ENCODE measurements around the gene AMOTL1.

Gene AMOTL1

DNA sequence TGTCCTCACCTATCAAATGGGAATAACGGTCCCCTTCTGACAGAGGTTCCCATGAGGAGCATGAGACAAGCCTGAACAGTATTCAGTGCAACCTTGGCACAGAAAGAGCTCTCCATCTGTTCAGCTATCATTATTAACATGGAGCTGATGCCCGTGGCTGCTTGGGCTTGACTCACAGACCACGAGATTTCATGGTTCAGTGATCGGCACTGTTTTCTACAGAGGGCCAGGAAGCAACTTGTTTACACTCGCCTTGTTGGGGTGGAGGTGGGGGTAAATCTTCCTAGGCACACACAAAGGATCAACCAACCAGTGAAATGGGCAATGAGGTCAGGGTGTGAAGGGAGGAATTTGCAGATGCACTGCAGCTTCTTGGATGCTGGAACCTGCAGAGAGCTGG is 117.0 kb downstream of the AMOTL1 start:
- peak; percentile 28 for DNase-seq
- Histone ChIP-seq H3K23ac (ENCODE audit: low read length in 2 of 2) (no peak overlapping the region), H3K4me3 (ENCODE audit: insufficient read depth in 1 of 2, low read depth in 1 of 2, low read length in 2 of 2) (no peak overlapping the region), H4K8ac (ENCODE audit: low read length) (no peak overlapping the region), H3K79me1 (replicated peaks; ENCODE audit: low read length, poor library complexity, severe bottlenecking) (peaks cover 20% of the 10 kb centered on the region), H2AK5ac (ENCODE audit: low read length, severe bottlenecking) (no peak overlapping the region), H3K9ac (ENCODE audit: low read length) (no peak overlapping the region), H3K36me3 (ENCODE audit: control insufficient read depth in 1 of 2, insufficient read depth in 2 of 2, low read depth in 1 of 2, low read length in 2 of 2) (peaks cover 20 to 78% of the 10 kb centered on the region in 2 experiments), H2BK15ac (ENCODE audit: low read depth, poor library complexity, severe bottlenecking) (no peak overlapping the region), H2BK120ac (ENCODE audit: low read depth, low read length) (no peak overlapping the region), H3K27ac (ENCODE audit: low read length, poor library complexity, severe bottlenecking) (peak overlapping the region; percentile 78), H3K9me3 (ENCODE audit: control insufficient read depth, low read length) (no peaks in the 10 kb centered on the region), H3K14ac (ENCODE audit: low read length in 2 of 2) (peak overlapping the region in 1 of 2 experiments; percentile 66), H3K4me1 (ENCODE audit: control insufficient read depth, insufficient read depth, low read depth, low read length) (peaks cover 14% of the 10 kb centered on the region), H3K4ac (ENCODE audit: low read depth in 1 of 2, low read length in 2 of 2) (no peak overlapping the region), H3K18ac (ENCODE audit: low read depth in 1 of 2, low read length in 2 of 2) (peak overlapping the region in 1 of 2 experiments; percentile 64), H2AFZ (ENCODE audit: low read depth, low read length) (no peak overlapping the region), H3K4me2 (ENCODE audit: low read length, poor library complexity, severe bottlenecking) (peak overlapping the region; percentile 40), H3K27me3 (ENCODE audit: control insufficient read depth in 1 of 2, insufficient read depth in 1 of 2, low read length in 2 of 2) (no peaks in the 10 kb centered on the region), H2BK5ac (ENCODE audit: low read depth, low read length, poor library complexity, severe bottlenecking) (peak overlapping the region; percentile 67), H2BK12ac (ENCODE audit: low read length in 2 of 2) (peak overlapping the region in 1 of 2 experiments; percentile 75), H4K91ac (ENCODE audit: low read length) (no peak overlapping the region)
- 52% methylated on average over 5 of the region's 5 CpGs for WGBS

DNA sequence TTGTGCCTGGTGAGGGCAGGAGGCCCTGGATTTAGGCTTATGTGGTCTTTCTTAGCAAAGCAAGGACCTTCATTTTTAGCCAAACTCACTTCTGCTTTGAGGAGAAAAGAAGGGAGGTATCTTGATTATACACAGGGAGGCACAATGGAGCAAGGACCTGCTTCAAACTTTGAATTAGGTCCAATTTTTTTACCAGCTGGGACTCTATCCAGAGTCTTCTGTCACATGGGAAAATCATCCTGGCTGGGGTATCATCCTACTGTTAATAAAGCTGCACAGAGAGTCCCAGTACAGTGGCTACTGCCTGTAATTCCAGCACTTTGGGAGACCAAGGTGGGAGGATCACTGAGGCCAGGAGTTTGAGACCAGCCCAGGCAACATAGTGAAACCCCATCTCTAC is 117.4 kb downstream of the AMOTL1 start:
- no peak for DNase-seq
- no peak overlapping the region for H4K91ac ChIP-seq (ENCODE audit: low read length)
- peaks cover 14% of the 10 kb centered on the region for H3K4me1 ChIP-seq (ENCODE audit: control insufficient read depth, insufficient read depth, low read depth, low read length)
- peak overlapping the region in 1 of 2 experiments; percentile 64 for H3K18ac ChIP-seq (ENCODE audit: low read depth in 1 of 2, low read length in 2 of 2)
- H3K4ac ChIP-seq (ENCODE audit: low read depth in 1 of 2, low read length in 2 of 2) = no peak overlapping the region
- no peak overlapping the region for H3K4me3 ChIP-seq (ENCODE audit: insufficient read depth in 1 of 2, low read depth in 1 of 2, low read length in 2 of 2)
- H2BK15ac ChIP-seq (ENCODE audit: low read depth, poor library complexity, severe bottlenecking) = no peak overlapping the region
- no peak overlapping the region for H3K23ac ChIP-seq (ENCODE audit: low read length in 2 of 2)
- no peaks in the 10 kb centered on the region for H3K9me3 ChIP-seq (ENCODE audit: control insufficient read depth, low read length)
- H2BK5ac ChIP-seq (ENCODE audit: low read depth, low read length, poor library complexity, severe bottlenecking) = peak overlapping the region; percentile 67
- peak overlapping the region in 1 of 2 experiments; percentile 66 for H3K14ac ChIP-seq (ENCODE audit: low read length in 2 of 2)
- H3K27me3 ChIP-seq (ENCODE audit: control insufficient read depth in 1 of 2, insufficient read depth in 1 of 2, low read length in 2 of 2) = no peaks in the 10 kb centered on the region
- H3K79me1 ChIP-seq (replicated peaks; ENCODE audit: low read length, poor library complexity, severe bottlenecking) = peaks cover 18% of the 10 kb centered on the region
- no peak overlapping the region for H2BK120ac ChIP-seq (ENCODE audit: low read depth, low read length)
- H3K36me3 ChIP-seq (ENCODE audit: control insufficient read depth in 1 of 2, insufficient read depth in 2 of 2, low read depth in 1 of 2, low read length in 2 of 2) = peaks cover 20 to 74% of the 10 kb centered on the region in 2 experiments
- no peak overlapping the region for H2AFZ ChIP-seq (ENCODE audit: low read depth, low read length)
- H2BK12ac ChIP-seq (ENCODE audit: low read length in 2 of 2) = peak overlapping the region in 1 of 2 experiments; percentile 75
- H2AK5ac ChIP-seq (ENCODE audit: low read length, severe bottlenecking) = peak overlapping the region; percentile 55
- no peak overlapping the region for H4K8ac ChIP-seq (ENCODE audit: low read length)
- no peak overlapping the region for H3K9ac ChIP-seq (ENCODE audit: low read length)
- peak overlapping the region; percentile 69 for H3K27ac ChIP-seq (ENCODE audit: low read length, poor library complexity, severe bottlenecking)
- H3K4me2 ChIP-seq (ENCODE audit: low read length, poor library complexity, severe bottlenecking) = peak overlapping the region; percentile 40

DNA sequence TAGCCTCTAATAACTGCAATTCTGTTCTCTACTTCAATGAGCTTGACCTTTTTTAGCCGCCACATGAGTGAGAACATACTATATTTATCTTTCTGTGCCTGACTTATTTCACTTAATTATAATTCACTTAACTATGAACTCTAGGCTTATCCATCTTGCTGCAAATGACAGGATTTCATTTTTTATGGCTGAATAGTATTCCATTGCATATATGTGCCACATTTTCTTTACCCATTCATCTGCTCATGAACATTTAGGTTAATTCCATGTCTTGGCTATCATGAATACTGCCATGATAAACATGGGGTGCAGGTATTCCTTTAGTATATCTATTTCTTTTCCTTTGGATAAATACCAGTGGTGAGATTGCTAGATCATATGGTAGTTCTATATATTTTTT is 120.0 kb downstream of the AMOTL1 start:
- Histone ChIP-seq H3K9me3 (ENCODE audit: control insufficient read depth, low read length) (peaks cover 15% of the 10 kb centered on the region), H2AK5ac (ENCODE audit: low read length, severe bottlenecking) (no peak overlapping the region), H3K4me2 (ENCODE audit: low read length, poor library complexity, severe bottlenecking) (no peak overlapping the region), H2BK12ac (ENCODE audit: low read length in 2 of 2) (no peak overlapping the region), H3K4me1 (ENCODE audit: control insufficient read depth, insufficient read depth, low read depth, low read length) (peaks cover 14% of the 10 kb centered on the region), H3K4me3 (ENCODE audit: insufficient read depth in 1 of 2, low read depth in 1 of 2, low read length in 2 of 2) (no peak overlapping the region), H2BK120ac (ENCODE audit: low read depth, low read length) (no peak overlapping the region), H3K23ac (ENCODE audit: low read length in 2 of 2) (no peak overlapping the region), H3K36me3 (ENCODE audit: control insufficient read depth in 1 of 2, insufficient read depth in 2 of 2, low read depth in 1 of 2, low read length in 2 of 2) (peaks cover 7 to 56% of the 10 kb centered on the region in 2 experiments), H3K14ac (ENCODE audit: low read length in 2 of 2) (no peak overlapping the region), H3K27me3 (ENCODE audit: control insufficient read depth in 1 of 2, insufficient read depth in 1 of 2, low read length in 2 of 2) (no peaks in the 10 kb centered on the region), H3K18ac (ENCODE audit: low read depth in 1 of 2, low read length in 2 of 2) (no peak overlapping the region), H3K4ac (ENCODE audit: low read depth in 1 of 2, low read length in 2 of 2) (no peak overlapping the region), H4K91ac (ENCODE audit: low read length) (no peak overlapping the region), H3K27ac (ENCODE audit: low read length, poor library complexity, severe bottlenecking) (no peak overlapping the region), H2BK5ac (ENCODE audit: low read depth, low read length, poor library complexity, severe bottlenecking) (no peak overlapping the region), H3K79me1 (replicated peaks; ENCODE audit: low read length, poor library complexity, severe bottlenecking) (peaks cover 10% of the 10 kb centered on the region), H4K8ac (ENCODE audit: low read length) (no peak overlapping the region), H2BK15ac (ENCODE audit: low read depth, poor library complexity, severe bottlenecking) (no peak overlapping the region), H3K9ac (ENCODE audit: low read length) (no peak overlapping the region), H2AFZ (ENCODE audit: low read depth, low read length) (no peak overlapping the region)
- no peak for DNase-seq
- WGBS = no CpG with 5 or more reads among the region's 1 CpG

DNA sequence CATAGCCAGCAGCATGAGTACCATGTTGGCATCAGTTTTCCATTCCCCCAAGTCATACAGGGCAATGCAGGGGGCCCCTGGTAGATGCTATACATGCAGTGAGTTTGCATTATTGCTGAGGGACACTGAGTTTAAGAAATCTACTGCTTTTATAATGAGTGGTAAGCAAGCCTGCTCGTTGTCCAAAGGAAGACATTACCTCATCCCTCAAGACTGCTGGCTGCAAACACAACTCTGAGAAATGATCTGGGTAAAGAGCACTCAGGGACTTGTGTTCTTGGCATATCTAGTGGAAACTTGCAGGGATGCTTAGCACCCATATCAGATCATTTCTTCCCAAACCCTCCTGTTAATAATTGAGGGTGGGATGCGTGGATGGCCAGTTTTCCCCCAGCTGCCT is 127.3 kb downstream of the AMOTL1 start:
- DNase-seq = peak; percentile 79
- Histone ChIP-seq H3K4me2 (ENCODE audit: low read length, poor library complexity, severe bottlenecking) (no peak overlapping the region), H2AFZ (ENCODE audit: low read depth, low read length) (no peak overlapping the region), H3K18ac (ENCODE audit: low read depth in 1 of 2, low read length in 2 of 2) (no peak overlapping the region), H3K9ac (ENCODE audit: low read length) (no peak overlapping the region), H4K8ac (ENCODE audit: low read length) (no peak overlapping the region), H3K9me3 (ENCODE audit: control insufficient read depth, low read length) (peaks cover 37% of the 10 kb centered on the region), H3K23ac (ENCODE audit: low read length in 2 of 2) (no peak overlapping the region), H2AK5ac (ENCODE audit: low read length, severe bottlenecking) (no peak overlapping the region), H2BK5ac (ENCODE audit: low read depth, low read length, poor library complexity, severe bottlenecking) (no peak overlapping the region), H3K27ac (ENCODE audit: low read length, poor library complexity, severe bottlenecking) (peak overlapping the region; percentile 56), H3K79me1 (replicated peaks; ENCODE audit: low read length, poor library complexity, severe bottlenecking) (peaks cover 14% of the 10 kb centered on the region), H2BK120ac (ENCODE audit: low read depth, low read length) (no peak overlapping the region), H3K4me3 (ENCODE audit: insufficient read depth in 1 of 2, low read depth in 1 of 2, low read length in 2 of 2) (no peak overlapping the region), H4K91ac (ENCODE audit: low read length) (no peak overlapping the region), H3K14ac (ENCODE audit: low read length in 2 of 2) (no peak overlapping the region), H3K27me3 (ENCODE audit: control insufficient read depth in 1 of 2, insufficient read depth in 1 of 2, low read length in 2 of 2) (no peaks in the 10 kb centered on the region), H3K36me3 (ENCODE audit: control insufficient read depth in 1 of 2, insufficient read depth in 2 of 2, low read depth in 1 of 2, low read length in 2 of 2) (peaks cover 8 to 37% of the 10 kb centered on the region in 2 experiments), H3K4me1 (ENCODE audit: control insufficient read depth, insufficient read depth, low read depth, low read length) (peaks cover 4% of the 10 kb centered on the region), H2BK12ac (ENCODE audit: low read length in 2 of 2) (no peak overlapping the region), H3K4ac (ENCODE audit: low read depth in 1 of 2, low read length in 2 of 2) (no peak overlapping the region), H2BK15ac (ENCODE audit: low read depth, poor library complexity, severe bottlenecking) (no peak overlapping the region)
- 48% methylated on average over 2 of the region's 2 CpGs for WGBS
